ENCODE data around the gene ZFP62. TPM values are rescaled to one million over a fixed set of nuclear protein-coding genes. Genes with fewer than 3 reads are reported as not detected.

ZFP62 gene
- total RNA-seq, 1 donor from 2014 or later, result 65.4 TPM

GRCh38 chr5:180870276-180871068, 9.4 kb upstream of the ZFP62 start:
- Histone ChIP-seq H3K9me3 (ENCODE audit: low read depth) (no peaks in the 10 kb centered on the region), H3K4me1 (peaks cover 12% of the 10 kb centered on the region), H3K4me3 (no peak overlapping the region), H3K36me3 (no peaks in the 10 kb centered on the region), H3K9ac (no peak overlapping the region), H2AFZ (replicated peaks) (no peak overlapping the region), H3K79me2 (ENCODE audit: low read depth) (no peaks in the 10 kb centered on the region), H4K20me1 (ENCODE audit: low read depth) (no peaks in the 10 kb centered on the region), H3F3A (ENCODE audit: low read depth) (no peaks in the 10 kb centered on the region), H3K27ac (no peak overlapping the region), H3K27me3 (no peaks in the 10 kb centered on the region), H3K4me2 (no peak overlapping the region)
- Mint-ChIP-seq H3K27ac (no peak overlapping the region), H3K36me3 (no peaks in the 10 kb centered on the region), H3K4me3 (no peak overlapping the region), H3K9me3 (no peaks in the 10 kb centered on the region), H3K27me3 (ENCODE audit: insufficient read depth, low read depth) (peaks cover 2% of the 10 kb centered on the region), H3K4me1 (peaks cover 10% of the 10 kb centered on the region)
- DNase-seq (ENCODE audit: low spot score), result no peak
- TF ChIP-seq EZH2 (IDR thresholded peaks at IDR 0.05), result no peak

- Histone ChIP-seq H3K9me3 (ENCODE audit: low read depth) (no peaks in the 10 kb centered on the region), H3K79me2 (ENCODE audit: low read depth) (no peaks in the 10 kb centered on the region), H3K36me3 (no peaks in the 10 kb centered on the region), H3K4me3 (no peak overlapping the region), H4K20me1 (ENCODE audit: low read depth) (no peaks in the 10 kb centered on the region), H3K4me1 (peaks cover 12% of the 10 kb centered on the region), H3K4me2 (no peak overlapping the region), H3K27ac (no peak overlapping the region), H3K27me3 (no peaks in the 10 kb centered on the region), H3K9ac (no peak overlapping the region), H3F3A (ENCODE audit: low read depth) (no peaks in the 10 kb centered on the region), H2AFZ (replicated peaks) (no peak overlapping the region)
- Mint-ChIP-seq H3K4me1 (peaks cover 10% of the 10 kb centered on the region), H3K4me3 (no peak overlapping the region), H3K36me3 (no peaks in the 10 kb centered on the region), H3K9me3 (no peaks in the 10 kb centered on the region), H3K27me3 (ENCODE audit: insufficient read depth, low read depth) (peaks cover 2% of the 10 kb centered on the region), H3K27ac (no peak overlapping the region)
- TF ChIP-seq EZH2phosphoT487 (IDR thresholded peaks at IDR 0.05), result no peak
- TF ChIP-seq CTCF (IDR thresholded peaks at IDR 0.05), result no peak
- no peak for TF ChIP-seq EZH2 (IDR thresholded peaks at IDR 0.05)
- DNase-seq (ENCODE audit: low spot score), result no peak
Observed at GRCh38 chr5:180869587-180869986, 8.5 kb upstream of the ZFP62 start.

- no peaks in the 10 kb centered on the region for H3K27me3 ChIP-seq
- no peak for TF ChIP-seq EZH2phosphoT487 (IDR thresholded peaks at IDR 0.05)
- TF ChIP-seq CTCF (IDR thresholded peaks at IDR 0.05), result peak; percentile 90
- no peak for TF ChIP-seq EZH2 (IDR thresholded peaks at IDR 0.05)
- no peaks in the 10 kb centered on the region for H3F3A ChIP-seq (ENCODE audit: low read depth)
- Mint-ChIP-seq H3K4me3 (no peak overlapping the region), H3K9me3 (no peaks in the 10 kb centered on the region), H3K36me3 (no peaks in the 10 kb centered on the region), H3K27me3 (ENCODE audit: insufficient read depth, low read depth) (peaks cover 2% of the 10 kb centered on the region), H3K4me1 (peaks cover 8% of the 10 kb centered on the region), H3K27ac (no peak overlapping the region)
- H3K4me2 ChIP-seq, result no peak overlapping the region
- H2AFZ ChIP-seq (replicated peaks), result no peak overlapping the region
- H3K4me3 ChIP-seq, result no peak overlapping the region
- no peak overlapping the region for H3K27ac ChIP-seq
- no peaks in the 10 kb centered on the region for H4K20me1 ChIP-seq (ENCODE audit: low read depth)
- no peaks in the 10 kb centered on the region for H3K36me3 ChIP-seq
- no peak overlapping the region for H3K9ac ChIP-seq
- H3K9me3 ChIP-seq (ENCODE audit: low read depth), result no peaks in the 10 kb centered on the region
- no peaks in the 10 kb centered on the region for H3K79me2 ChIP-seq (ENCODE audit: low read depth)
- peak; percentile 90 for DNase-seq (ENCODE audit: low spot score)
- peaks cover 7% of the 10 kb centered on the region for H3K4me1 ChIP-seq
Observed at GRCh38 chr5:180868960-180869359, 7.9 kb upstream of the ZFP62 start.

- H3K4me1 ChIP-seq, result peaks cover 6% of the 10 kb centered on the region
- Mint-ChIP-seq H3K36me3 (no peaks in the 10 kb centered on the region), H3K4me3 (no peak overlapping the region)
Observed at GRCh38 chr5:180866985-180867384, 5.9 kb upstream of the ZFP62 start.

More at GRCh38 chr5:180866985-180867384, 5.9 kb upstream of the ZFP62 start:
- no peaks in the 10 kb centered on the region for H3K9me3 Mint-ChIP-seq
- Histone ChIP-seq H4K20me1 (ENCODE audit: low read depth) (no peaks in the 10 kb centered on the region), H2AFZ (replicated peaks) (no peak overlapping the region), H3K9ac (no peak overlapping the region), H3K79me2 (ENCODE audit: low read depth) (no peaks in the 10 kb centered on the region), H3K9me3 (ENCODE audit: low read depth) (no peaks in the 10 kb centered on the region), H3K27me3 (no peaks in the 10 kb centered on the region), H3K4me2 (no peak overlapping the region), H3F3A (ENCODE audit: low read depth) (peaks cover 10% of the 10 kb centered on the region), H3K36me3 (no peaks in the 10 kb centered on the region), H3K27ac (no peak overlapping the region), H3K4me3 (no peak overlapping the region)
- no peak overlapping the region for H3K27ac Mint-ChIP-seq
- TF ChIP-seq CTCF (IDR thresholded peaks at IDR 0.05), result no peak
- TF ChIP-seq EZH2 (IDR thresholded peaks at IDR 0.05), result no peak
- TF ChIP-seq EZH2phosphoT487 (IDR thresholded peaks at IDR 0.05), result no peak
- H3K27me3 Mint-ChIP-seq (ENCODE audit: insufficient read depth, low read depth), result peaks cover under 1% of the 10 kb centered on the region
- no peak for DNase-seq (ENCODE audit: low spot score)
- H3K4me1 Mint-ChIP-seq, result no peaks in the 10 kb centered on the region
